Lung microvascular endothelial cell (primary cell): ENCODE results near the gene TGM1. TPM values are rescaled to one million over a fixed set of nuclear protein-coding genes. Genes with fewer than 3 reads are reported as not detected.
"Not testable (repeated sequence)": the region's sequence is repeated elsewhere in the genome, so short reads cannot be mapped to it uniquely, and the experiment has no call there.

Experiments used
- DNase-seq, 2 donors: peaks; one replicate each; pipeline versions ENCODE4 v3.0.0 to v3.0.0-alpha.2; 2010; ENCODE audit warnings: low read depth in 2 of 2
- total RNA-seq: library from RNA; depleted of rRNA; stranded (reverse); fragments of >200 nt; gene quantifications from 2 replicates; pipeline ENCODE4 v1.2.1, GENCODE V29; 2014

The TGM1 gene
- total RNA-seq, 1 donor from 2014 or later, result 0.20 TPM

DNA sequence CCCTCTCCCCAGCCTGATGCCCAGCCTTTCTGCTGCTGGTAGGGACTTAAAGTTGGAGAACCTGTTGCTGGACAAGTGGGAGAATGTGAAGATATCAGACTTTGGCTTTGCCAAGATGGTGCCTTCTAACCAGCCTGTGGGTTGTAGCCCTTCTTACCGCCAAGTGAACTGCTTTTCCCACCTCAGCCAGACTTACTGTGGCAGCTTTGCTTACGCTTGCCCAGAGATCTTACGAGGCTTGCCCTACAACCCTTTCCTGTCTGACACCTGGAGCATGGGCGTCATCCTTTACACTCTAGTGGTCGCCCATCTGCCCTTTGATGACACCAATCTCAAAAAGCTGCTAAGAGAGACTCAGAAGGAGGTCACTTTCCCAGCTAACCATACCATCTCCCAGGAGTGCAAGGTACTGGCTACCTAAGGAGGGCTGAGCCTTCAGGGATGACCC lies 55.8 kb downstream of the TGM1 start:
- DNase-seq, result no peak

DNA sequence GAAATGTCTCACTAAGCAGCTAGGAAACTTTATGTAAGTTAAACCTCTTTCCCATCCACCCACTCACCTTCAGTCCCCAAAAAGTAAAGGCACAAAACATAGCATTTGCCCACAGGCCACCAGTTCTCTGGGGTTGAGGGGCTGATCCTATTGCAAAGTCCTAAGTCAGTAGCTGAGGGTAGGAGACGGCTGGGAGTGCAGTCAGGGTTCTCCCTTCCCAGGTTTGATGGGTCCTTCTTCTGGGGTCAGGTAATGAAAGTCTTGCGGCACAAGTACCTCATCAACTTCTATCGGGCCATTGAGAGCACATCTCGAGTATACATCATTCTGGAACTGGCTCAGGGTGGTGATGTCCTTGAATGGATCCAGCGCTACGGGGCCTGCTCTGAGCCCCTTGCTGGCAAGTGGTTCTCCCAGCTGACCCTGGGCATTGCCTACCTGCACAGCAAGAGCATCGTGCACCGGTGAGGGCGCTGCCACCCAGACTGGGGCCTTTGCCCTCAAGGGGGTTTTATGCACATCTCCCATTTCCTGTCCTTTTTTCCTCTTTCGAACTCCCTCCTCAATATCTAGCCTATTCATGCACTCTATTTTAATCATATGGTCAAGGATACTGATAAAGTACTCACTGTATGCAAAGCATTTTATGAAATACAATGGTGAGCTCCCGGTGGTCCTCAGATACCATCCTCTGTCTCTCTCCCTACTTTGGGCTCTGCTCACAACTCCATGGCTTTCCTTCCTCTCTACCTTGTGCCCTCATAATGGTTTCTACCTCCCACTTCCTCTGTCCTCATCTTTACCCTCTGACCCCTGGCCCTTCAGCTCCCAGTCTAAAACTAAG lies 56.5 kb downstream of the TGM1 start:
- DNase-seq, result no peak

DNA sequence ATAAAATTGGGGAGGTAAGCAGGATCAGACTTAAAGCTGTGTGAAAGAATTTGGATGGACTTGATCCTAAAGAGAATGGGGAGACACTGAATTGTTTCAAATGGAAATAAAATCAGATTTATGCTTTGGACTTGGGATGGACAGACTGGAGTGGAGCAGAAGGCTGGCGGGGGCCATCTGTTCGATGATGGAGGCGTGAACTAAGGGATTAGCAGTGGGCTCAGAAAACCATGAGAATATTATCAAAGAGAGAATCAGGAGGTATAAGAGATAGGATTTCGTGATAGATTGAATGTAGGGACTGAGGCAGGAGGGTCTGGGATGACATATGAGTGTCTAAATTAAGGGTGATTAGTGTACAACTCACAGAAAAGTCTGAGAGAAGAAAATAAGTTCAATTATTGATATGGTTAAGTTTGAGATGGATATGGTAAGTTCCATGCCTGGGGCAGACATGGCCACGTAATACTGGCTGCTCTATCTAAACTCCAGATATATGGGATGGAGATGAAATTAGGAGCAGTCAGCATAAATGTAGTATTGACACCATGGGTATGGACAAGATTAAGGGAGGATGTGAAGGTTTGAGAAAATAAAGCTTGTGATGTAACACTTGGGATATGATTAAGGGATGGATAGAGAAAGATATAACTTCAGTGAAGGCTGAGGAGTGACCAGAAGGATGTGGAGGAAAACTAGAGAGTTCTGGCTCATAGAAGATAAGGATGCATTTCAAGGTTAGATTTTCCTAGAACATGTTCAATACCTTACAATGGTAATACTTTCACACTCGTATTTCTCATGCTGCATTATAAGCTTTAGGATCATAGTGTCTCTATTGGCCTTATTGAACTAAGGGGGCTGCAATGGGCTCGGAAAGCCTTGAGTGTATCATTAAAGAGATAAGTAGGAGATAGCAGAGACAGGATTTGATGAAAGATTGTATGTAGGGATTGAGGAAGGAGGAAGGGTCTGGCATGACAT lies 58.5 kb downstream of the TGM1 start:
- no peak for DNase-seq

DNA sequence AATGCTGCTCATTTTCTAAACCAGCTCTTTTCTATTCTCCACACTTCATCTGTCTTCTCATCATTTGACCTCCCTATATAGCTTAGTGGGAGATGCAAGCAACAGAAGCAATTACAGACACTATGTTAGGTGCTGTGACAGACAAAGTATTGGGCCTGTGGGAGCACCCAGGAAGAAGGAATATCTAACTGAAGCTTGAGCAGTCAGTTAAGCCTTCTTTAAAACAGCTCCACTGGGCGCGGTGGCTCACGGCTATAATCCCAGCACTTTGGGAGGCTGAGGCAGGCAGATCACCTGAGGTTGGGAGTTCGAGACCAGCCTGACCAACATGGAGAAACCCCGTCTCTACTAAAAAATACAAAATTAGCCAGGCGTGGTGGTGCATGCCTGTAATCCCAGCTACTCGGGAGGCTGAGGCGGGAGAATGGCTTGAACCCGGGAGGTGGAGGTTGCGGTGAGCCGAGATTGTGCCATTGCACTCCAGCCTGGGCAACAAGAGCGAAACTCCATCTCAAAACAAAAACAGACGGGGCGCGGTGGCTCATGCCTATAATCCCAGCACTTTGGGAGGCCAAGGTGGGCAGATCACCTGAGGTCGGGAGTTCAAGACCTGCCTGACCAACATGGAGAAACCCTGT lies 59.6 kb downstream of the TGM1 start:
- not testable (repeated sequence) for DNase-seq

DNA sequence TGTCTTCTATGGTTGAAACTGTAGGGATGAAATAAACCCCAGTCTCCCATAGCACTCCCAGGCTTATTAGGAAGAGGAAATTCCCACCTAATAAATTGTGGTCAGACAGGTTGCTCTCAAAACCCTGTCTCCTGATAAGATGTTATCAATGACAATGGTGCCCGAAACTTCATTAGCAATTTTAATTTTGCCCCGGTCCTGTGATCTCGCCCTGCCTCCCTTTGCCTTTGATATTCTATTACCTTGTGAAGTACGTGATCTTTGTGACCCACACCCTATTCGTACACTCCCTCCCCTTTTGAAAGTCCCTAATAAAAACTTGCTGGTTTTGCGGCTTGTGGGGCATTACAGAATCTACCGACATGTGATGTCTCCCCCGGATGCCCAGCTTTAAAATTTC lies 60.4 kb downstream of the TGM1 start:
- DNase-seq, result not testable (repeated sequence)

Other genes starting within 250 kb of the TGM1 start
- under 0.01 TPM in 1 of 2 replicates, not detected in the other for gene CARMIL3, start 211.2 kb downstream of the TGM1 start, total RNA-seq
- not detected in 2 replicates for gene CPNE6, start 191.6 kb downstream of the TGM1 start, total RNA-seq
- 7.6 and 9.7 TPM in 2 replicates for gene PCK2, start 168.9 kb downstream of the TGM1 start, total RNA-seq
- 59.9 and 77.8 TPM in 2 replicates for gene DCAF11, start 148.4 kb downstream of the TGM1 start, total RNA-seq
- gene NRL, start 148.2 kb downstream of the TGM1 start, total RNA-seq, result 1.1 and 1.6 TPM in 2 replicates
- gene FITM1, start 132.5 kb downstream of the TGM1 start, total RNA-seq, result 0.20 and 0.44 TPM in 2 replicates
- 114 TPM in 2 replicates for gene PSME1, start 127.0 kb downstream of the TGM1 start, total RNA-seq
- gene EMC9, start 121.6 kb downstream of the TGM1 start, total RNA-seq, result 13.9 and 20.4 TPM in 2 replicates
- 114 and 139 TPM in 2 replicates for gene PSME2, start 116.6 kb downstream of the TGM1 start, total RNA-seq
- gene RNF31, start 115.7 kb downstream of the TGM1 start, total RNA-seq, result 21.1 and 23.2 TPM in 2 replicates
- 41.6 and 42.9 TPM in 2 replicates for gene IRF9, start 101.9 kb downstream of the TGM1 start, total RNA-seq
- gene REC8, start 91.1 kb downstream of the TGM1 start, total RNA-seq, result 1.1 and 1.2 TPM in 2 replicates
- gene IPO4, start 74.4 kb downstream of the TGM1 start, total RNA-seq, result 24.4 and 25.7 TPM in 2 replicates
- 30.5 and 46.2 TPM in 2 replicates for gene TM9SF1, start 67.7 kb downstream of the TGM1 start, total RNA-seq
- not detected in 2 replicates for gene TSSK4, start 57.5 kb downstream of the TGM1 start, total RNA-seq
- gene CHMP4A, start 49.7 kb downstream of the TGM1 start, total RNA-seq, result 12.2 and 16.3 TPM in 2 replicates
- gene MDP1, start 47.1 kb downstream of the TGM1 start, total RNA-seq, result 8.3 and 13.7 TPM in 2 replicates
- gene NEDD8, start 30.8 kb downstream of the TGM1 start, total RNA-seq, result 193 and 210 TPM in 2 replicates
- gene GMPR2, start 30.2 kb downstream of the TGM1 start, total RNA-seq, result 87.6 and 109 TPM in 2 replicates
- gene TINF2, start 20.6 kb downstream of the TGM1 start, total RNA-seq, result 34.9 and 63.5 TPM in 2 replicates
- 11.8 and 17.3 TPM in 2 replicates for gene RABGGTA, start 8.4 kb upstream of the TGM1 start, total RNA-seq
- 6.3 and 8.7 TPM in 2 replicates for gene DHRS1, start 36.6 kb upstream of the TGM1 start, total RNA-seq
- 15.7 and 20.4 TPM in 2 replicates for gene NOP9, start 36.7 kb upstream of the TGM1 start, total RNA-seq
- 1.3 and 2.6 TPM in 2 replicates for gene CIDEB, start 44.8 kb upstream of the TGM1 start, total RNA-seq
- gene LTB4R2, start 47.0 kb upstream of the TGM1 start, total RNA-seq, result 2.0 and 2.8 TPM in 2 replicates
- 2.0 and 2.2 TPM in 2 replicates for gene LTB4R, start 48.3 kb upstream of the TGM1 start, total RNA-seq
- 34.9 and 60.1 TPM in 2 replicates for gene ADCY4, start 71.9 kb upstream of the TGM1 start, total RNA-seq
- 0.60 and 0.65 TPM in 2 replicates for gene RIPK3, start 76.8 kb upstream of the TGM1 start, total RNA-seq
- gene NFATC4, start 105.0 kb upstream of the TGM1 start, total RNA-seq, result 0.60 and 0.87 TPM in 2 replicates
- 1.4 and 4.1 TPM in 2 replicates for gene NYNRIN, start 135.8 kb upstream of the TGM1 start, total RNA-seq
- gene CBLN3, start 166.5 kb upstream of the TGM1 start, total RNA-seq, result 0.20 and 0.22 TPM in 2 replicates
- 30.3 and 45.8 TPM in 2 replicates for gene KHNYN, start 166.8 kb upstream of the TGM1 start, total RNA-seq
- 6.5 and 7.3 TPM in 2 replicates for gene SDR39U1, start 179.6 kb upstream of the TGM1 start, total RNA-seq
- not detected in 2 replicates for gene CMA1, start 245.1 kb upstream of the TGM1 start, total RNA-seq